Omental fat pad (tissue), 4 donors: ENCODE data around the gene TP53TG5. TPM values are rescaled to one million over a fixed set of nuclear protein-coding genes. Genes with fewer than 3 reads are reported as not detected.

Source experiments
- ATAC-seq: fragments of 150-250 bp; one replicate; pipeline ENCODE4 v1.9.1; 2016; ENCODE audit warnings: mild to moderate bottlenecking, moderate library complexity; ENCODE audit not compliant: low FRiP score
- DNase-seq: peaks from one replicate; pipeline ENCODE4 v3.0.0-alpha.2; 2019; ENCODE audit warnings: low spot score
- CTCF ChIP-seq, 3 donors: fragments of 450-650 bp; IDR thresholded peaks; one replicate each; pipeline ENCODE4 v1.5.1; 2016 to 2017; ENCODE audit warnings: antibody characterized with exemption in 3 of 3, mild to moderate bottlenecking in 3 of 3, moderate library complexity in 2 of 3
- total RNA-seq, 4 donors: library from RNA; depleted of rRNA; stranded (reverse); fragments of >200 nt; gene quantifications; one replicate each; pipeline ENCODE4 v1.1.0, GENCODE V29; 2016

Gene TP53TG5
- total RNA-seq, 4 donors from 2014 or later: 0.47 TPM; not detected in 3

GRCh38 chr20:45419188-45420091 is 41.3 kb upstream of the TP53TG5 start:
- DNase-seq (no peak), ATAC-seq (peak; percentile 45)
- no peak for TF ChIP-seq CTCF (IDR thresholded peaks at IDR 0.05)

DNA sequence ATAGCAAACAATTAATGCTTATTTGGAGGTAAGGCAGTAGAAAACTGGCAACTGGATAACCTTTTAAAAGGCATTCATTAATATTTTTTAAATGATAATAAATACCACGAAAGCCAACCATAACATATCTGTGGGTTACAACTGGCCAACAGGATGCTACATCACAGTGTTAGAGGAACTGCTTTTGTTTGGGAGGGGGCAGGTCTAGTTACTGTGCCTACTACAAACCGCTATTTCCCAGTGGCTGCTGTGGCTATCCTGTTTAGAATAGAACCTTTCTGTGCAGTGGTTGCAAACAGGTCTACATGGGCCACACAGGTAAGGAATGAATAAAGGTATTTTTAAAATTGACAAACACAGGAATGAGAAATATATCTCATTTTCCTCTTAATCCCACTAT is 38.8 kb upstream of the TP53TG5 start:
- no peak for ATAC-seq
- no peak for TF ChIP-seq CTCF (IDR thresholded peaks at IDR 0.05)
- no peak for DNase-seq

DNA sequence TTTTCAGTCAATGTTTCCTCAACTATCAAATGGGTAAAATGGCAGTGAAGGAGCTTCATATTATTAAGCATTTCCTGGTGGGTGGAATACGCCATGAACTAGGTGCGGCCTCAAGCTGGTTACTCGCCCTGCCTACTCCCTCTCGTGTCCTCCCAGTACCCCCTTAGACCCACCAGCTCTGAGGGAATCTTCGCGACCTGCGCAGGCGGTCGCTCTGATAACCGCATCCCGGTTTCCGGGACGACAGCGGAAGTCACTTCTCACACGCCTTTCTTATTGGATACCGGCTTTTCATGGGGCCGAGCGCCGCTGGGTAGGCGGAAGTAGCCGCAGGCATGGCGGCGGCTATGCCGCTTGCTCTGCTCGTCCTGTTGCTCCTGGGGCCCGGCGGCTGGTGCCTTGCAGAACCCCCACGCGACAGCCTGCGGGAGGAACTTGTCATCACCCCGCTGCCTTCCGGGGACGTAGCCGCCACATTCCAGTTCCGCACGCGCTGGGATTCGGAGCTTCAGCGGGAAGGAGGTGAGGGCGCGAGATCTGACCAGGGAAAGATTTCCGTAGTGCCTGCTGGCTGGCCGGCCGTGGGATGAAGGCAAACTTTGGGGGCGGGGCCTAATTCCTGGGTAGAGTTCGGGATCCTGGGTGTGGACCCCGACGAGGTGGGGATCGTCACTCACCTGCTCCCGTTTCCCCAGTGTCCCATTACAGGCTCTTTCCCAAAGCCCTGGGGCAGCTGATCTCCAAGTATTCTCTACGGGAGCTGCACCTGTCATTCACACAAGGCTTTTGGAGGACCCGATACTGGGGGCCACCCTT is 37.9 kb upstream of the TP53TG5 start, which contains the start of gene PIGT:
Gene PIGT (plus strand): TSS at position 320 of the 816 bp plus-strand sequence. CDS start 16 bp downstream, at position 336.
- peak; percentile 75 for DNase-seq
- ATAC-seq: peak; percentile 83
- no peak for TF ChIP-seq CTCF (IDR thresholded peaks at IDR 0.05)

GRCh38 chr20:45413479-45413878 is 35.4 kb upstream of the TP53TG5 start:
- ATAC-seq (no peak), DNase-seq (no peak)
- TF ChIP-seq CTCF (IDR thresholded peaks at IDR 0.05): no peak

DNA sequence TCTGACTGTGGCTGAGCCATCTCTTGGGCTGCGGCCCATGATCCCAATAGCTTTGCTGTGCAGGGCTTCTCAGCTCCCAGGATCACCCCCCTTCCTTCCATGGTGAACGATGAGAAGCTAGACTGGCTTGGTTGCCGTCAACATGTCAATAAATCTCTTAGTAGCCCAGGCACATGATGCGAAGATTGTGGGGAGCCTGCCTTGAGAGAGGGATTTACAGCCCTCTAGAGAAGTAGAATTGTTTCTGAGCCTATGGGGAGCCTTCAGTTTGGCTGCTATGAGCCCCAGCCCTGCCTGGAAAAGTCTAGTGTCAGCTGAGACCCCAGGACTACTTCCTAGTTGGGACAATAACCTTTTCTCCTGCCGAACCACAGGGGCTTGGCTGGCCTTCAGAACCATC is 34.5 kb upstream of the TP53TG5 start:
- ATAC-seq (no peak), DNase-seq (no peak)
- no peak for TF ChIP-seq CTCF (IDR thresholded peaks at IDR 0.05)

DNA sequence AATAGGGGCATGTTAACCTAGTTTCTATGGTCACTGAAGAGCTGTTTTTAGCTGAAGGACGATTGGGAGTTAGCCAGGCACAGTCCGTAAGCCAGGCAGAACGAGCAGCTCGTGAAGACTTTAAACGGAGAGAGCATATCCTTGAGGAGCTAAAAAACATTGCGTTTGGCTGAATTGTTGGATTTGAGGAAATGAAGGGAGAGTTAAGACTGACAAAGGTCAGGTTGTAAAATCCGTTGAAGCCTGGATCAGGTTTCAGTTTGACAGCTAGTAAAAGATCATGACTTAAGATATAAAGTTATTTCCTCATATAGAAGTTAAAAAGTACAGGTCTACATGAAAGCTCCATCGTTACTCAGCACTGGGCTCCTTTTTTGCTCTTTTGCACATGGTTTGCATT is 32.8 kb upstream of the TP53TG5 start:
- DNase-seq: no peak
- no peak for TF ChIP-seq CTCF (IDR thresholded peaks at IDR 0.05)
- ATAC-seq: no peak
